HG02973 (cell line): Measurements from ENCODE around the gene CANT1.
"Not testable (repeated sequence)": the region's sequence is repeated elsewhere in the genome, so short reads cannot be mapped to it uniquely, and the experiment has no call there.

ENCODE experiments used
- ATAC-seq: cut with Tn5 transposase; IDR thresholded peaks from one replicate; pipeline ENCODE4 v1.9.1; 2021; ENCODE audit warnings: moderate library complexity; ENCODE audit not compliant: unreplicated experiment

The CANT1 gene

DNA sequence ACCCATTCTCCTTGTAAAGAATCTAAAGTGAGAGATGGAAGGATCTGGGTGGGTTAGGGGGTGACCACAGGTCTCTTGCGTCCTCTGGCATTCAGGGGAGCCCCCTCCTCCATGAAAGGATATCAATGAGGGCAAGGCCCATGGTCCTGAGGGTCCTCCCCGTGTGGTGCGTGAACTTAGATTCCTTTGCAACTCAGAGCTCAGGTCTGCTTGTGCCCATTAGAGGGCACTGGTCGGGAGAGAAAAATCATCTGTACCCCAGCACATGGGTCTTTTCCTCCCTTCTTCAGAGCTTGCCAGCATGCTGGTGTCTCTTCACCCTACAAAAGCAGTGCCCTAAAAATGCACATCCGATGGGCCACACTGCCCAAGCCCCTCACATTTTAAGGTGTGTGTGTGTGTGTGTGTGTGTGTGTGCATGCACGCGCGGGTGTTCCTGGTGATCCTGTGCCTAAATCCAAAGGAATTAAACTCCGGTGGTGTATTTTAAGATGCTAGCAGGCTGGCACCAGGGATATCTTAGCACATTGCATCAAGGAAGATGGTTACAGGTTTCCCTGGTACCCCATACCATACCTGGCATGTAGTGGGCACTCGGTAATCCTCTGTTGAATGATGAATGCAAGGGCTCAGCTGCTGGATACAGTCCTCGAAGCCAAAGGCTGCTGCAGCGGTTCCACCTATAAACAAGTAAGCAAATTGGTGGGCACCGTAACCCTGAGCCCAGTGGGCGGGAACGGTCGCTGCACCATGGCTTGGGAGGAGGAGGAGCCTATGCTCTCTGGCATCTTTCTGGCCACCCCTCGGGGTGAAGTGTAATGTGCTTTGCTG, 19.1 kb upstream of the CANT1 start:
- no peak for ATAC-seq

DNA sequence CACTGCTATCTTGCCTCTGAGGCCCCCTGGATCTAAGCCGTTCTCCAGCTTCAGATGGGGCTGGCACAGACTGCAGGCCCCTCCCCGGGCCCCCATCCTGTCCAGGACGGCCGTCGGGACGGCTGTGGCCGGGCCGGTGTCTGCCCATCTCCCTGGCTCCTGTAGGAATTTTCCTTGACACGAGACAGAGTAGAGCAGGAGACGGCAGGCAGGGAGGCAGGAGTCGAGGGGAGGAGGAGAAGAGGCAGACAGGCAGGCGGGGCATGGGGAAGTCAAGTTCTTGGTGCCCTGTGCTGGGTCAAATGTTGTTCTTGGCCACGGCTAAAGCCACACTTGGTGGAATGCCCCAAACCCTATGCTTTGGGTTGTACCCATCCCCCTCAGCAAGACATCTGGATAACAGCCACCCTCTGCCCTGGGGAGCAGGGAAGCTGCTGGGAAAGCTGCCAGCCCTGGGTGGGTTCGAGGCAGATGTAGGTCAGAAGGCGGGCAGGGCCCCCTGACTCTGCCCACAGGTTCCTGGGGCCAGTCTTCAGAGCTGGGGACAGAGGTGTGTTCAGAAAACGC, 18.4 kb upstream of the CANT1 start:
- no peak for ATAC-seq

- ATAC-seq, result no peak
Measured at GRCh38 chr17:79027274-79027924, 17.8 kb upstream of the CANT1 start.

DNA sequence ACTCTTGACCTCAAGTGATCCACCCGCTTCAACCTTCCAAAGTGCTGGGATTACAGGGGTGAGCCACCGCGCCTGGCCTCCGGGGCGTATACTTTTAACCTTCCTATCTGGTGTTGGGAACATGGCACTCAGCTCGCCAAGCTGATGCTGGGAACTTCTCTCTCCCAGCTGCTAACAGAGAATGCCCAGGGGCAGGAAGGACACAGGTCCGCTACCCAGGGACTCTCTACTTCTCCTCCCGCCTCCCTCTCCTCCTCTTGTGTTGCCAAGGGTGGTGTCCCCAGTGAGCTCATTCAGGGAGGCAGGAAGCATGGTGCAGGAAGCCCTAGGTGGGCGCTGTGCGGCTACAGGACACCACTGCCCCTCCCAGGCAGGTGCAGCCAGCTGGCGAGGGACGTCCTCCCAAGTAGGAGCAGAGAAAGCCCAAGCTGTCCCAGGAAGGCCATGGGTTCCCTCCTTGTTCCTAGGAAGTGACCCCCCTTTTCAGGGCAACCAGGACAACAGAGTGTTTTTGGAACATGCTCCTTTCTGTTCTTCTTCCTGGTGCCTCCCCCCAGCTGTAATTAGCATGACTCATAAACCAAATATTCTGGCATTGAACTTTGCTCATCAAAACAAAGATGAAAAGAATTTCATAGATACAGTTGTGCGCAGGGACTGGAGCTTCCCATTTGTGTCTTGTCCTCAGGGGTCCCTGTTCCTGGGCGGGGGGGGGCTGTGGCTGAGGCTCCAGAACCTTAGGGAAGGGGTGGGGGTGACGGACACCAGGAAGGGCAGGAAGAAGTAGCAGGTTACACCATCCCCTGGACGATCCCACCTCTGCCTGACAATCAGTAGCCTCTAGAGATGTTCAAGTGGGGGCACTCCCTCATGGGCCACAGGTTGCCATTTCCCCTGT, 17.1 kb upstream of the CANT1 start:
- ATAC-seq, result no peak

DNA sequence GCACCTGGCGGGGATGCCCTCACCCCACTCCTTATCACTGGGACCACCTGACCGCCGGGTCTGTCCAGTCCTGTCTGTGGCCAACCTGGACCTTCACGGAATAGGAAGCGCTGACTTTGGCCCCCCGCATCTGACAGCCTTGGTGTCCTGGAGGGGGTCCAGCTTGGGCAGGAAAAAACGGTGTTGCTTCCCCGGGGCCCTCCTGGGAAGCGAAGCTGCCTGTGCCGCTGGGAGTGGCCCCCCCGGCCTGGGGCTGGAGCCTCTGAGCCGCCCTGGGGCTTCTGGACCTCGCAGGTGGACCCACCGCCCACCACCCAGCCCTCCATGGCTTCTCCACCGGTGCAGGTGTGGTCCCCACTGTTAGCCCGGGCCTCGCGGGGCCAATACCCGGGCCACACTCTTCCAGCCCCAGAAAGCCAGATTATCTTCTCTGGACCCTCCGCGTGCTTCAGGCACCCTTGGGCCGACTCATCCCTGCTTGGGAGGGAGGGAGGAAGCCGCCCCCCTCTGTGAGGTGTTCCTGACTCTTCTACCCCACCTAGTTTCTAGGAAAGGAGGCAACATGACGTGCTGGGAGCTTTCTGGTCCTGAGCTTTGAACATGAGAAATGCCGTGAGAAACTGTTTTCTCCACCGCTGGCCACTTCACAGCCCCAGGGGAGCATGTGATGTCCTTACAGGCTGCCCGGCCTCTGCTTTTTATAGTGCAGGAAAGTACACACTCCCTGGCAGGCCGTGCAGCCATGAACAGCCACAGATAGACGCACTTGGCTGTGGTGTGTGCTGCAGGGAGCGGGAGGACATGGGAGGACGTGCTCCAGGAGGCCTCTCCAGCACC, 15.6 kb upstream of the CANT1 start:
- ATAC-seq, result no peak

- no peak for ATAC-seq
Measured at GRCh38 chr17:79023886-79024771, 14.6 kb upstream of the CANT1 start, which contains the start of gene C1QTNF1. Gene C1QTNF1, plus strand, starts transcription at chr17:79024169. Its CDS starts 19,800 bp downstream, at chr17:79043969.

- ATAC-seq, result no peak
Measured at GRCh38 chr17:79023180-79023705, 13.7 kb upstream of the CANT1 start.

- ATAC-seq, result no peak
Measured at GRCh38 chr17:79022507-79022991, 13.0 kb upstream of the CANT1 start.

- not testable (repeated sequence) for ATAC-seq
Measured at GRCh38 chr17:79021929-79022328, 12.4 kb upstream of the CANT1 start.

DNA sequence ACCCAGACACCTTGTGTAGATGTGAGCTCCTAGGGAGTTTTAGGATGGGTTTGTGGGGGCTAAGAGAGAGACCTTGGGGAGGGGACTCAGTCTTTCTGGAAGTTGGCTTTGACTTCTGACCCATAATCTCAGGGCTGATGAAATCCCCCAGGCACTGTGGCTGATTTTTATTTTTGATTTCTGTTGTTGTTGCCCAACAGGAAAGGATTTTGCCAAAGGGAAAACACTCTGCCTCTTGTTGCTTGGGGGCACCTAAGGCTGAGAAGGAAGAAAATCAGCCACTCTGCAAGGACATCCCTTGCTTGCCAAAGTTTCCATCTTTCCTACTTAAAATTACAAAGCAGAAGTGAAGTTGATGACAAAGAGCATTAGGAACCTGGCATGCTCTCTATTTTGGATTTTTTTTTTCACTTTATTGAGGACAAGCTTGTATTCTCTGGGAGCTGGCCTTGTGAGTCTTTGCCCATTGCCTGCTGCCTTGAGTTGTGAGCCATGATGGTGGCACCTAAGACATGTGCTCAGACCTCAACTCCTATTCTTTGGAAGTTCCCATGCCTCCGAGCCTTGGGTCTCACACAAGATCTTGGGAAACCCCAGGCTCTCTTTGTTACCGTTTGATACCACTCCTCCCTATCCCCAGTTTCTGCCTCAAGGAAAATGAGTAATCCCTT, 11.2 kb upstream of the CANT1 start:
- no peak for ATAC-seq

DNA sequence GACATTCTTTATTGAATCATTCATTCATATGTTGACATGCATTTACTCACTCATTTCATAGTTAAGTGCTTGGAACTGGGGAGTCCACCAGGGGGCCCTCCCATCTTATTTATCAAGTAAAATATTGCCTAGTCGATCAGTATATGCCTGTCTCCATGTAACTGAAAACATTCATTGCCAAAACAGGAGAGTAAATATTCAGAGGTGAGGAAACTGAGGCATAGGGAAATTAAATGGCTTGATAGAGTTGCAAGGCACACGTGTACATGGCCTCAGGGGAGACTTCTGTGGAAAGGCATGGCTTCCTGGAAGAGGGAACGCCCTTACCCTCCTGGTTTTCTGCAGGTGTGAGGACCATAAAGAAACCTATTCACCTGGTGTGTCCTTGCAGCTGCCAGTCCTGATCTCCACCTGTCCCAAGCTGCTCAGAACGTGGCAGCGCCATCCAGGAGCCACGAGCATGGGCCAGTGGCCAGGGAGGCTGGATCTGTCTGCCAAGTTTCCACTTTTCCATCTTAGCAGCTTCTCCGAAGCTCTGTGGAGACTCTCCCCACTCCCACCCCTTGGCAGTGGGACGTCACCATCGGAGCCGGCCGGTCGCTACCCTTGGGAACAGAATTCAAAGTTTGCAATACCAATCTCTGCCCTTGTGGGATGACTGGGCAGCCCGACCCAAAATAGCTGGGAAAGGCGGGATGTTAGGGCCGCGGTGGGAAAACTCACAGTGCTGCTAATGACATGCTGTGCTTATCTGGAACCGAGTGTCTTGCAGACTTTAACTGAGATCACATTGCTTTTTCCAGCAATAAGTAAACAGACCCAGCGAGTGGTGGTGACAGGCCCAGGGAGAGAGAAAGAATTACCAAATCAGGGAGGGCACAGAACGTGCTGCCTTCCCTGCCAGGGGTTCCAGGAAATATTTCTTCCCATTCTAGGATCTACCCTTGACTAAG, 10.3 kb upstream of the CANT1 start:
- no peak for ATAC-seq

- no peak for ATAC-seq
Measured at GRCh38 chr17:79019261-79019631, 9.7 kb upstream of the CANT1 start.

DNA sequence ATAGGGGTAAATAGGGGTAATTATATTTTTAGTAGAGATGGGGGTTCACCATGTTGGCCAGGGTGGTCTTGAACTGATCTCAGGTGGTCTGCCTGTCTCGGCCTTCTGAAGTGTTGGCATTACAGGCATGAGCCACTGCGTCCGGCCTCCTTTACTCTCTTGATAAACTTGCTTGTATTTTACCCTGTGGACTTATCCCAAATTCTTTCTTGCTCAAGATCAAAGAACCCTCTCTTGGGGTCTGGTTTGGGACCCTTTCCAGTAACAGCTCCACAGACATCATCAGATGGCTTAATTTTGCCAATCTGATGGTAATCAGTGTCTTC, 8.8 kb upstream of the CANT1 start:
- no peak for ATAC-seq

DNA sequence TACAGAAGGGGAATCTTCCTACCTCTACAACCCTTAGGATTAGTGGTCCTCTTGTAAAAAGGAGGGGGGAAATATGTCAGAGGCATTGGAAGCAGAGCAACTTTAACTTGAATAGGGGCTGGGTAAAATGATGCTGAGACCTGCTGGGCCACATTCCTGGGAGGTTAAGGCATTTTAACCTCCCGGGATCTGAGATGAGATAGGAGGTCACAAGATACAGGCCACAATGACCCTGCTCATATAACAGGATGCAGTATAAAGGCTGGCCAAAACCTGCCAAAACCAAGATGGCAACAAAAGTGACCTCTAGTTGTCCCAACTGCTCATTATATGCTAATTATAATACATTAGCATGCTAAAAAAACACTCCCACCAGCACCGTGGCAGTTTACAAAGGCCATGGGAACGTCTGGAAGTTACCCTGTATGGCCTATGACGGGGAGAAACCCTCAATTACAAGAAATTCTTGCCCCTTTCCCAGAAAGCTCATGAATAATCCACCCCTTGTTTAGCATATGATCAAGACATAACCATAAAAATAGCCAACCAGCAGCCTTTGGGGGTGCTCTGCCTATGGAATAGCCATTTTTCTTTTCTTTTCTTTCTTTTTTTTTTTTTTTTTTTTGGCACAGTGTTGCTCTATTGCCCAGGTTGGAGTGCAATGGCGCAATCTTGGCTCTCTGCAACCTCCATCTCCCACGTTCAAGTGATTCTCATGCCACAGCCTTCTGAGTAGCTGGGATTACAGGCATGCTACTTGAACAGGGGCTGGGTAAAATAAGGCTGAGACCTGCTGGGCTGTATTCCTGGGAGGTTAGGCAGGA, 8.2 kb upstream of the CANT1 start:
- no peak for ATAC-seq

DNA sequence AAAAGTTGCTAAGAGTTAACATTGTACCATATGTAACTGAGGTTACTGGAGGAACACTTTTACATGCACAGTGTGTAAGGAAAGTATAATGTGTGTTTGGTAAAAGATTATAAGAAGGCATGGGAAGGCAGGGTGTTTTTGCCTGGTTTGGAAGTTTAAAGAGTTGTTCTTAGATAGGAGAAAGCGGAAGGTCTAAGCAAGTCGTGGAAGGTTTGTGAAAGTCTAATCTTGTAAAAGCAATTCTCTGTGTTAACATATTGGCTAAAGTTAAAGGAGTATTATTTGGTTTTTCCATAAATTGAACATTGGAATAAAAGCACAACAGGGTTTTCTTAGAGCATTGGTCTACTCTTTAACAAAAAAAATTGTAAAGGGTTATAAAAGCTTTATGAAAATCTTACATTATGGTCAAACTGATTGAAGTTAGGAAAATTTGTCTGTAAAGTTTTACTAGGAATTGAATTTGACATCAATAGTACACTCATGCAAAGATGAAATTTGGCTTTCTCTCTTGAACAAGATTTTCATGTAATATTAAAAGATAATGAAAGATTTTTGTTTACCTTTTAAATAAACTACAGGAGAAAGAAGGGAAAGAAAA, 4.7 kb upstream of the CANT1 start:
- ATAC-seq, result no peak

- no peak for ATAC-seq
Measured at GRCh38 chr17:79012563-79013134, 3.1 kb upstream of the CANT1 start.
